T-cell (primary cell): Measurements from ENCODE around the gene CHD3. TPM values are rescaled to one million over a fixed set of nuclear protein-coding genes. Genes with fewer than 3 reads are reported as not detected.

Experiments
- ATAC-seq, 4 experiments: fragments of 200-7000 bp in 3 of 4; fragments of 150-1000 bp in 1 of 4; cut with Tn5 transposase; replicated peaks in 1 of 4; 1 replicate in 3 of 4; 2 replicates in 1 of 4; pipeline ENCODE4 v1.10.0; 2021; ENCODE audit warnings: moderate library complexity in 3 of 4, mild to moderate bottlenecking in 2 of 4, moderate number of reproducible peaks in 1 of 4
- CTCF ChIA-PET, 2 donors: fragments of 300-600 bp; sonication (Branson Sonifier 250); formaldehyde crosslinking; loops; one replicate each; lab custom pipeline; 2022; ENCODE audit warnings: antibody characterized with exemption in 2 of 2; lab: Charles Lee
- POLR2A ChIA-PET, 2 donors: fragments of 300-600 bp; sonication (Branson Sonifier 250); formaldehyde crosslinking; loops; one replicate each; lab custom pipeline; 2022; ENCODE audit warnings: antibody characterized with exemption in 2 of 2; lab: Charles Lee
- DNase-seq, 35 experiments: peaks; one replicate each; pipeline versions ENCODE4 v3.0.0 to v3.0.0-alpha.2; 2013 to 2023
- H3K27ac ChIP-seq: one replicate; pipeline ENCODE4 v1.5.1; 2013; ENCODE audit warnings: low read length
- H3K27me3 ChIP-seq, 2 experiments: replicated peaks in 1 of 2; 1 replicate in 1 of 2; 2 replicates in 1 of 2; pipeline versions ENCODE4 v1.6.1 to v1.7.0; 2013; ENCODE audit warnings: low read length in 1 of 2, mixed read lengths in 1 of 2; ENCODE audit not compliant: control insufficient read depth in 2 of 2, insufficient read depth in 2 of 2; ENCODE audit errors: extremely low read depth in 1 of 2
- H3K36me3 ChIP-seq, 2 donors: 1 replicate in 1 of 2; 2 replicates in 1 of 2; pipeline versions ENCODE4 v1.6.1 to v1.7.0; 2013; ENCODE audit warnings: low read length in 1 of 2; ENCODE audit not compliant: control insufficient read depth in 2 of 2, insufficient read depth in 1 of 2; ENCODE audit errors: extremely low read depth in 1 of 2
- H3K4me1 ChIP-seq, 2 experiments: 1 replicate in 1 of 2; 2 replicates in 1 of 2; pipeline versions ENCODE4 v1.6.1 to v1.7.0; 2013; ENCODE audit warnings: low read length in 2 of 2, mixed read lengths in 1 of 2; ENCODE audit not compliant: insufficient read depth in 2 of 2, control insufficient read depth in 1 of 2; ENCODE audit errors: extremely low read depth in 1 of 2
- H3K4me3 ChIP-seq, 2 donors: 1 replicate in 1 of 2; 2 replicates in 1 of 2; pipeline versions ENCODE4 v1.5.1 to v1.7.0; 2013; ENCODE audit warnings: mild to moderate bottlenecking in 2 of 2, low read length in 1 of 2, moderate library complexity in 1 of 2; ENCODE audit not compliant: control insufficient read depth in 1 of 2; ENCODE audit errors: extremely low read depth in 1 of 2
- H3K9me3 ChIP-seq: 2 replicates; pipeline ENCODE4 v1.7.0; 2013
- H3K27ac Mint-ChIP-seq, 2 donors: one replicate each; pipeline ENCODE4 v1.8.0; 2020 to 2021; ENCODE audit warnings: mild to moderate bottlenecking in 2 of 2, mixed read lengths in 2 of 2
- H3K27me3 Mint-ChIP-seq, 2 donors: one replicate each; pipeline ENCODE4 v1.8.0; 2021 to 2022; ENCODE audit warnings: mixed read lengths in 2 of 2
- H3K36me3 Mint-ChIP-seq: one replicate; pipeline ENCODE4 v1.8.0; 2021; ENCODE audit warnings: mixed read lengths
- H3K4me1 Mint-ChIP-seq, 3 donors: one replicate each; pipeline ENCODE4 v1.8.0; 2020 to 2022; ENCODE audit warnings: mixed read lengths in 3 of 3, mild to moderate bottlenecking in 1 of 3
- H3K4me3 Mint-ChIP-seq, 3 donors: one replicate each; pipeline ENCODE4 v1.8.0; 2020 to 2022; ENCODE audit warnings: mild to moderate bottlenecking in 3 of 3, mixed read lengths in 3 of 3, moderate library complexity in 3 of 3
- H3K9me3 Mint-ChIP-seq, 3 donors: one replicate each; pipeline ENCODE4 v1.8.0; 2020 to 2022; ENCODE audit warnings: mixed read lengths in 3 of 3
- WGBS: methylation state at CpG from one replicate; pipeline ENCODE4 v1.1.5; 2013; ENCODE audit warnings: missing lambda C conversion rate; ENCODE audit not compliant: insufficient coverage; 5-methylcytosine and 5-hydroxymethylcytosine counted together
- total RNA-seq, 35 experiments: library from RNA in 6 of 35; stranded (reverse) in 6 of 35; fragments of 120-200 nt in 1 of 35; gene quantifications; one replicate each; pipeline versions ENCODE4 v1.2.1 to v1.2.4 and lab custom pipeline; 2013 to 2026

Gene CHD3
- total RNA-seq, 5 donors from 2014 or later (not counting 1 experiment from before 2014, with no cell fraction given), result 250 to 331 (median 274) TPM

DNA sequence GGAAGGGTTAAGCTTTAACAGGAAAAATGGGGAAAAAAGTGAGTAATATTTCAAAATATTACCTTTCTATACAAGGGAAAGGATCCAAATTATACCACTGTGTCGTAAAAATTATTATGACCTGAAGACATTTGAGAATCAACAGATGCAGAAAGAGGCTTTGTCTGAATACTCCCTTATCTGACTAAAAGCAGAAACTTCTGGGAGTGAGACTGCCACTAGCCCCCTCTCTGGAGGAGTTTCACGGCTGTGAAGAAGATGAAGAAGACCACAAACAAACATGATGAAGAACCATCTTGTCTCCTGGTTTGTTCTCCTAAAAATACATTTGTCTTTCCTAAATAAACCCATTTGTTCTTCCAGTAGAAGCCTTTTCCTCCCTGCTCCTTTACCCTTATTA is 72.8 kb downstream of the CHD3 start:
- Histone ChIP-seq H3K9me3 (no peaks in the 10 kb centered on the region), H3K27ac (no peak overlapping the region), H3K27me3 (peaks cover 0 to 21% of the 10 kb centered on the region in 2 experiments), H3K4me1 (no peaks in the 10 kb centered on the region), H3K36me3 (no peaks in the 10 kb centered on the region), H3K4me3 (no peak overlapping the region)
- H3K9me3 Mint-ChIP-seq, result no peaks in the 10 kb centered on the region
- ChIA-PET POLR2A (interaction anchor here in 1 of 2 donors (0.6 kb wide), 1 partner anchor 315 kb away, joined by 8 read pairs; no protein-coding TSS in a partner anchor), CTCF (interaction anchor here in 1 of 2 donors (0.6 kb wide), 1 partner anchor 35 kb away, joined by 4 read pairs; no protein-coding TSS in a partner anchor)
- H3K27ac Mint-ChIP-seq, result no peak overlapping the region
- ATAC-seq, result no peak
- peaks cover 5% of the 10 kb centered on the region in 2 donors for H3K27me3 Mint-ChIP-seq
- WGBS, result no CpG with 5 or more reads among the region's 2 CpGs
- no peaks in the 10 kb centered on the region for H3K4me1 Mint-ChIP-seq
- no peak overlapping the region for H3K4me3 Mint-ChIP-seq
- H3K36me3 Mint-ChIP-seq, result no peaks in the 10 kb centered on the region
- DNase-seq, result no peak

Other genes starting within 250 kb of the CHD3 start
- under 1 TPM in 4 of 5 donors, not detected in 1; 0.07 to 0.57 (median 0.43) TPM for gene ATP1B2, start 237.9 kb upstream of the CHD3 start, total RNA-seq
- 100 to 1,000 TPM in 2 of 5 donors, 10 to 100 TPM in 3; 65.1 to 108 (median 93.5) TPM for gene TP53, start 201.3 kb upstream of the CHD3 start, total RNA-seq
- 10 to 100 TPM in 3 of 5 donors, 1 to 10 TPM in 2; 8.0 to 14.6 (median 13.1) TPM for gene WRAP53, start 200.3 kb upstream of the CHD3 start, total RNA-seq
- gene EFNB3, start 183.6 kb upstream of the CHD3 start, total RNA-seq, result under 1 TPM in 3 of 5 donors, not detected in 2; 0.07 to 0.19 (median 0.18) TPM
- not detected for gene DNAH2, start 171.0 kb upstream of the CHD3 start, total RNA-seq
- gene KDM6B, start 54.6 kb upstream of the CHD3 start, total RNA-seq, result 100 to 1,000 TPM in 3 of 5 donors, 10 to 100 TPM in 2; 87.3 to 180 (median 108) TPM
- 10 to 100 TPM in 2 of 5 donors, 1 to 10 TPM in 3; 5.8 to 27.1 (median 8.4) TPM for gene TMEM88, start 33.7 kb upstream of the CHD3 start, total RNA-seq
- 10 to 100 TPM; 15.8 to 40.6 (median 33.6) TPM for gene NAA38, start 31.2 kb upstream of the CHD3 start, total RNA-seq
- gene CYB5D1, start 30.8 kb upstream of the CHD3 start, total RNA-seq, result 10 to 100 TPM in 2 of 5 donors, 1 to 10 TPM in 3; 5.5 to 12.4 (median 8.4) TPM
- gene RNF227, start 27.5 kb downstream of the CHD3 start, total RNA-seq, result 1 to 10 TPM; 2.9 to 7.3 (median 5.2) TPM
- gene KCNAB3, start 41.1 kb downstream of the CHD3 start, total RNA-seq, result 10 to 100 TPM; 10.0 to 18.1 (median 14.5) TPM
- 100 to 1,000 TPM in 3 of 5 donors, 10 to 100 TPM in 2; 95.4 to 138 (median 113) TPM for gene TRAPPC1, start 43.2 kb downstream of the CHD3 start, total RNA-seq
- gene CNTROB, start 43.4 kb downstream of the CHD3 start, total RNA-seq, result 10 to 100 TPM; 28.9 to 34.9 (median 32.9) TPM
- gene GUCY2D, start 113.8 kb downstream of the CHD3 start, total RNA-seq, result under 1 TPM in 1 of 5 donors, not detected in 4; 0.06 TPM
- gene ALOX15B, start 150.3 kb downstream of the CHD3 start, total RNA-seq, result under 1 TPM in 3 of 5 donors, not detected in 2; 0.10 to 0.20 (median 0.13) TPM
- gene ALOX12B, start 198.9 kb downstream of the CHD3 start, total RNA-seq, result 1 to 10 TPM in 1 of 5 donors, under 1 TPM in 3, not detected in 1; 0.63 to 1.1 (median 0.81) TPM
- gene ALOXE3, start 229.7 kb downstream of the CHD3 start, total RNA-seq, result 1 to 10 TPM in 1 of 5 donors, under 1 TPM in 3, not detected in 1; 0.13 to 1.2 (median 0.19) TPM
- gene HES7, start 235.3 kb downstream of the CHD3 start, total RNA-seq, result 1 to 10 TPM in 1 of 5 donors, under 1 TPM in 2, not detected in 2; 0.16 to 1.6 (median 0.23) TPM